ENCODE data around the gene AQP6. TPM values are rescaled to one million over a fixed set of nuclear protein-coding genes. Genes with fewer than 3 reads are reported as not detected.

The AQP6 gene
- total and polyA plus RNA-seq, 9 donors, result under 0.01 to 0.08 (median 0.04) TPM; not detected in 6

- no peak for TF ChIP-seq CTCF (IDR thresholded peaks at IDR 0.05)
- no peak for TF ChIP-seq POLR2A (IDR thresholded peaks at IDR 0.05)
- TF ChIP-seq EP300 (IDR thresholded peaks at IDR 0.05), result no peak
- WGBS, 3 donors, result 4 to 5% (median 4%) methylated on average over 46 to 47 of the region's 47 CpGs
These were observed 52.7 kb downstream of the AQP6 start, which contains the start of gene RACGAP1 for GRCh38 chr12:50025187-50026059. Gene RACGAP1, minus strand, starts transcription at chr12:50025494. Its CDS starts 8,779 bp downstream, at chr12:50016715.

GRCh38 chr12:50026691-50027090 lies 53.9 kb downstream of the AQP6 start:
- 69 to 81% (median 74%) methylated on average over 3 of the region's 3 CpGs for WGBS, 3 donors
- Histone ChIP-seq H3K9me3 (no peaks in the 10 kb centered on the region), H3K27me3 (no peaks in the 10 kb centered on the region), H3K4me3 (no peak overlapping the region), H3K4me1 (ENCODE audit: insufficient read depth) (no peaks in the 10 kb centered on the region), H3K36me3 (no peaks in the 10 kb centered on the region), H3K27ac (no peak overlapping the region)
- intact Hi-C loops (cut with DNase I), result no loop called here
- TF ChIP-seq CTCF (IDR thresholded peaks at IDR 0.05) (no peak), EP300 (IDR thresholded peaks at IDR 0.05) (no peak), POLR2A (IDR thresholded peaks at IDR 0.05) (no peak)
- DNase-seq, result no peak

More at GRCh38 chr12:50025187-50026059, 52.7 kb downstream of the AQP6 start, which contains the start of gene RACGAP1:
- Histone ChIP-seq H3K4me1 (ENCODE audit: insufficient read depth) (no peaks in the 10 kb centered on the region), H3K27ac (no peak within 1 kb of the TSS), H3K36me3 (no peaks in the 10 kb centered on the region), H3K27me3 (no peaks in the 10 kb centered on the region), H3K4me3 (peak within 1 kb of the TSS; percentile 80), H3K9me3 (no peaks in the 10 kb centered on the region)
- intact Hi-C loops (cut with DNase I), result no loop called here
- peak; percentile 92 to 97 (median 95) for DNase-seq

Other genes with a start within 250 kb of the AQP6 start
- 100 to 1,000 TPM; 203 to 430 (median 335) TPM for gene TMBIM6, start 231.4 kb upstream of the AQP6 start, total RNA-seq
- 100 to 1,000 TPM; 254 to 677 TPM for gene TMBIM6, start 231.4 kb upstream of the AQP6 start, polyA plus RNA-seq
- 10 to 100 TPM; 12.0 to 27.3 (median 22.8) TPM for gene NCKAP5L, start 144.5 kb upstream of the AQP6 start, total RNA-seq
- gene NCKAP5L, start 144.5 kb upstream of the AQP6 start, polyA plus RNA-seq, result 10 to 100 TPM in 1 of 2 donors, 1 to 10 TPM in 1; 2.5 to 13.8 TPM
- 1 to 10 TPM; 2.8 to 5.9 (median 4.7) TPM for gene BCDIN3D, start 129.8 kb upstream of the AQP6 start, total RNA-seq
- 1 to 10 TPM; 3.5 to 4.3 TPM for gene BCDIN3D, start 129.8 kb upstream of the AQP6 start, polyA plus RNA-seq
- gene FAIM2, start 69.0 kb upstream of the AQP6 start, total RNA-seq, result 10 to 100 TPM in 1 of 7 donors, 1 to 10 TPM in 4, under 1 TPM in 2; under 0.01 to 19.3 (median 2.4) TPM
- 1 to 10 TPM; 1.0 to 7.1 TPM for gene FAIM2, start 69.0 kb upstream of the AQP6 start, polyA plus RNA-seq
- 1 to 10 TPM in 1 of 7 donors, under 1 TPM in 1, not detected in 5; 0.11 to 2.1 TPM for gene AQP2, start 22.2 kb upstream of the AQP6 start, total RNA-seq
- 1 to 10 TPM in 1 of 2 donors, not detected in 1; 3.7 TPM for gene AQP2, start 22.2 kb upstream of the AQP6 start, polyA plus RNA-seq
- gene AQP5, start 11.1 kb upstream of the AQP6 start, total RNA-seq, result under 1 TPM in 4 of 7 donors, not detected in 3; 0.47 to 0.92 (median 0.53) TPM
- under 1 TPM in 1 of 2 donors, not detected in 1; 0.12 TPM for gene AQP5, start 11.1 kb upstream of the AQP6 start, polyA plus RNA-seq
- gene RACGAP1, start 52.5 kb downstream of the AQP6 start, total RNA-seq, result 1 to 10 TPM; 2.1 to 4.8 (median 3.8) TPM
- 10 to 100 TPM in 1 of 2 donors, 1 to 10 TPM in 1; 2.6 to 10.8 TPM for gene RACGAP1, start 52.5 kb downstream of the AQP6 start, polyA plus RNA-seq
- gene ASIC1, start 84.6 kb downstream of the AQP6 start, total RNA-seq, result 1 to 10 TPM in 2 of 7 donors, under 1 TPM in 5; 0.12 to 4.1 (median 0.69) TPM
- gene ASIC1, start 84.6 kb downstream of the AQP6 start, polyA plus RNA-seq, result 1 to 10 TPM in 1 of 2 donors, under 1 TPM in 1; 0.58 to 3.0 TPM
- gene SMARCD1, start 112.4 kb downstream of the AQP6 start, total RNA-seq, result 10 to 100 TPM; 33.5 to 57.7 (median 50.7) TPM
- gene SMARCD1, start 112.4 kb downstream of the AQP6 start, polyA plus RNA-seq, result 10 to 100 TPM; 26.1 to 56.9 TPM
- gene GPD1, start 131.1 kb downstream of the AQP6 start, total RNA-seq, result 1 to 10 TPM in 1 of 7 donors, under 1 TPM in 6; 0.15 to 9.4 (median 0.46) TPM
- gene GPD1, start 131.1 kb downstream of the AQP6 start, polyA plus RNA-seq, result under 1 TPM; 0.10 to 0.85 TPM
- 10 to 100 TPM; 37.5 to 72.6 (median 45.4) TPM for gene COX14, start 139.3 kb downstream of the AQP6 start, total RNA-seq
- gene COX14, start 139.3 kb downstream of the AQP6 start, polyA plus RNA-seq, result 10 to 100 TPM; 46.4 to 85.4 TPM
- 10 to 100 TPM; 29.1 to 67.3 (median 44.9) TPM for gene CERS5, start 194.4 kb downstream of the AQP6 start, total RNA-seq
- gene CERS5, start 194.4 kb downstream of the AQP6 start, polyA plus RNA-seq, result 10 to 100 TPM; 47.9 to 76.9 TPM